ENCODE data around the gene MINDY3. TPM values are rescaled to one million over a fixed set of nuclear protein-coding genes. Genes with fewer than 3 reads are reported as not detected.

Gene MINDY3
- total RNA-seq, 1 donor from 2014 or later: 23.9 TPM

GRCh38 chr10:15841696-15842095 lies 18.6 kb downstream of the MINDY3 start:
- TF ChIP-seq, protein P1, sequence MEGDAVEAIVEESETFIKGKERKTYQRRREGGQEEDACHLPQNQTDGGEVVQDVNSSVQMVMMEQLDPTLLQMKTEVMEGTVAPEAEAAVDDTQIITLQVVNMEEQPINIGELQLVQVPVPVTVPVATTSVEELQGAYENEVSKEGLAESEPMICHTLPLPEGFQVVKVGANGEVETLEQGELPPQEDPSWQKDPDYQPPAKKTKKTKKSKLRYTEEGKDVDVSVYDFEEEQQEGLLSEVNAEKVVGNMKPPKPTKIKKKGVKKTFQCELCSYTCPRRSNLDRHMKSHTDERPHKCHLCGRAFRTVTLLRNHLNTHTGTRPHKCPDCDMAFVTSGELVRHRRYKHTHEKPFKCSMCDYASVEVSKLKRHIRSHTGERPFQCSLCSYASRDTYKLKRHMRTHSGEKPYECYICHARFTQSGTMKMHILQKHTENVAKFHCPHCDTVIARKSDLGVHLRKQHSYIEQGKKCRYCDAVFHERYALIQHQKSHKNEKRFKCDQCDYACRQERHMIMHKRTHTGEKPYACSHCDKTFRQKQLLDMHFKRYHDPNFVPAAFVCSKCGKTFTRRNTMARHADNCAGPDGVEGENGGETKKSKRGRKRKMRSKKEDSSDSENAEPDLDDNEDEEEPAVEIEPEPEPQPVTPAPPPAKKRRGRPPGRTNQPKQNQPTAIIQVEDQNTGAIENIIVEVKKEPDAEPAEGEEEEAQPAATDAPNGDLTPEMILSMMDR (IDR thresholded peaks at IDR 0.05): no peak
- Mint-ChIP-seq H3K9me3 (ENCODE audit: low read depth) (no peaks in the 10 kb centered on the region), H3K4me1 (ENCODE audit: low read depth) (peaks cover 26% of the 10 kb centered on the region), H3K36me3 (ENCODE audit: low read depth) (no peaks in the 10 kb centered on the region), H3K27me3 (ENCODE audit: low read depth) (no peaks in the 10 kb centered on the region), H3K27ac (ENCODE audit: unreplicated experiment) (no peak overlapping the region), H3K4me3 (ENCODE audit: unreplicated experiment) (no peak overlapping the region)
- DNase-seq (ENCODE audit: low spot score): no peak

DNA sequence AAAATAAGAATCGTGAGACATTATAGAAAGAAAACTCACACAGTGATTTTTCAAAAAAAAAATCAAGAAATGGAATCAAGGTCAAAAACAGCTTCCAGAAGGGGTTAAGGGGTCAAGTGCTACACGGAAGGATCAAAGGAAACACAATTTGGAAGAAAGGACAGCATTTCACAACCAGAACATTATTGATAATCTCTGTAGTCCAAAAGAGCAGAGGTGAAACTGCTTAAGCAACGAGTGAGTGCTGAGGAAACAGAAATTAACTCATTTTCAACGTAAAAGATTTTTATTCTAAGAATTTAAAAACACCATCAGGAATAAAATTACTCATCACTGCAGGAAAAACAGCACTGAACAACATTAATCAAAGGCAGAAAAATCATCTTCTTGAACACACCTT lies 23.5 kb downstream of the MINDY3 start:
- H3K27ac Mint-ChIP-seq (ENCODE audit: unreplicated experiment): no peak overlapping the region
- H3K4me3 Mint-ChIP-seq (ENCODE audit: unreplicated experiment): no peak overlapping the region
- no peaks in the 10 kb centered on the region for H3K27me3 Mint-ChIP-seq (ENCODE audit: low read depth)
- H3K36me3 Mint-ChIP-seq (ENCODE audit: low read depth): peaks cover 8% of the 10 kb centered on the region
- no peaks in the 10 kb centered on the region for H3K9me3 Mint-ChIP-seq (ENCODE audit: low read depth)
- H3K4me1 Mint-ChIP-seq (ENCODE audit: low read depth): peaks cover 8% of the 10 kb centered on the region
- TF ChIP-seq, protein P1 (IDR thresholded peaks at IDR 0.05): no peak
- no peak for DNase-seq (ENCODE audit: low spot score)

- peaks cover 18% of the 10 kb centered on the region for H3K36me3 Mint-ChIP-seq (ENCODE audit: low read depth)
- H3K27me3 Mint-ChIP-seq (ENCODE audit: low read depth): no peaks in the 10 kb centered on the region
- H3K27ac Mint-ChIP-seq (ENCODE audit: unreplicated experiment): no peak overlapping the region
- no peaks in the 10 kb centered on the region for H3K9me3 Mint-ChIP-seq (ENCODE audit: low read depth)
- TF ChIP-seq, protein P1 (IDR thresholded peaks at IDR 0.05): no peak
- DNase-seq (ENCODE audit: low spot score): no peak
- H3K4me1 Mint-ChIP-seq (ENCODE audit: low read depth): peaks cover under 1% of the 10 kb centered on the region
- H3K4me3 Mint-ChIP-seq (ENCODE audit: unreplicated experiment): no peak overlapping the region
Observed at GRCh38 chr10:15829495-15829894, 30.8 kb downstream of the MINDY3 start.

DNA sequence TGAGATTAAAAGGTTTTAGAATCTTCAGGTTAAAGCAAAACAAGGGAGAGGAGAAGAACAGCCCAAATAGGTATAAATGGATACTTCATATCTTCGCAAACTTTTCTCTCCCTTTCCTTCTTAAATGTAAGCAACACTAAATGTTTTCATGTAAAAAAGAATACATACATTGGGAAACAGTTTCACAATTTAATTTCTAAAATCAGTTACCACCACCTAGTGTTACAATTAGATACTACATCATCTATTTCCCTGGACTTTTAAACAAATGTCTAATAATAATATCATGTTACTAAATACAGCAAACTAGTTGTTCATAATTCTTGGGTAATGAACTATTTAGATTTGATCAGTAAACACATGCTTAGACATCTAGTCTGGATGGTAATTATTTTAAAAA lies 35.8 kb downstream of the MINDY3 start:
- no peaks in the 10 kb centered on the region for H3K9me3 Mint-ChIP-seq (ENCODE audit: low read depth)
- H3K36me3 Mint-ChIP-seq (ENCODE audit: low read depth): peaks cover 20% of the 10 kb centered on the region
- H3K27ac Mint-ChIP-seq (ENCODE audit: unreplicated experiment): no peak overlapping the region
- no peak for DNase-seq (ENCODE audit: low spot score)
- no peak overlapping the region for H3K4me3 Mint-ChIP-seq (ENCODE audit: unreplicated experiment)
- H3K27me3 Mint-ChIP-seq (ENCODE audit: low read depth): no peaks in the 10 kb centered on the region
- peaks cover 5% of the 10 kb centered on the region for H3K4me1 Mint-ChIP-seq (ENCODE audit: low read depth)
- TF ChIP-seq, protein P1 (IDR thresholded peaks at IDR 0.05): peak; percentile 86

- Mint-ChIP-seq H3K36me3 (ENCODE audit: low read depth) (peaks cover 23% of the 10 kb centered on the region), H3K4me1 (ENCODE audit: low read depth) (peaks cover 13% of the 10 kb centered on the region), H3K27ac (ENCODE audit: unreplicated experiment) (no peak overlapping the region), H3K4me3 (ENCODE audit: unreplicated experiment) (no peak overlapping the region), H3K9me3 (ENCODE audit: low read depth) (no peaks in the 10 kb centered on the region), H3K27me3 (ENCODE audit: low read depth) (no peaks in the 10 kb centered on the region)
- DNase-seq (ENCODE audit: low spot score): no peak
- TF ChIP-seq, protein P1 (IDR thresholded peaks at IDR 0.05): no peak
Observed at GRCh38 chr10:15822131-15822530, 38.2 kb downstream of the MINDY3 start.

Data from chondrocyte (in vitro differentiated cells).